Activated CD4-positive, CD25-positive, alpha-beta regulatory T cell treated with anti-CD3 and anti-CD28 coated beads, Interleukin-2, amount 50 U/mL, for 24 hours (primary cell): ENCODE results near the gene ZGPAT.

ENCODE experiments used
- ATAC-seq, 2 donors: fragments of 150-1000 bp; cut with Tn5 transposase; one replicate each; pipeline ENCODE4 v1.10.0; 2021; ENCODE audit warnings: mild to moderate bottlenecking in 1 of 2, moderate library complexity in 1 of 2

The ZGPAT gene

DNA sequence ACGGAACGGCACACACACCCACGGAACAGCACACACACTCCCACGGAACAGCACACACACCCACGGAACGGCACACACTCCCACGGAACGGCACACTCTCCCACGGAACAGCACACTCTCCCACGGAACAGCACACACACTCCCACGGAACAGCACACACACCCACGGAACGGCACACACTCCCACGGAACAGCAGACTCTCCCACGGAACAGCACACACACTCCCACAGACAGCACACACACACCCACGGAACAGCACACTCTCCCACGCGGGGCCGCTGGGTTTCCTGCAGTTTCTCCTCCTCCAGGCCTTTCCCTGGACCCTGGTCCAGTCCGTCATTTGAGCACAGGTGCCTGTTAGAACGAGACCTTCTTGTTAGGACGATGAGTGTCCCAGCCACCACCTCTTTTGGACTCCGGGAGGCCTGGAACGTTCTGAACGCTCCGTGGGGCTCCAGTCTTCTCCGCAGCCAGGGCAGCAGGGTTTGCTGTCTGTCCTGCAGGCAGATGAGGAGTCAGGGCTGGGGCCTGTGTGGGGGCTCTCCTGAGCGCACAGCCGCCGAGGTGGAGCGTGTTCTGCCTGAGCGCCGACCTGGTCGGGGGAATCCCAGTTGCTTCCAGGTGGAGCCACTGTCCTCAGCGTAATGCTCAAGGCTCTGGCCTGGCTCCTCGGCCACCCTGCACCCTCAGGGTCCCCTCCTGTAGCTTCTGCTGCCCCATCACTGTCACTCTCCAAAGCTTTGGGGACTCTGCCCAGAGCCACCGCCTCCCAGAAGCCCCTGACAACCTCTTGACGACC is 29.0 kb upstream of the ZGPAT start:
- ATAC-seq = no peak

DNA sequence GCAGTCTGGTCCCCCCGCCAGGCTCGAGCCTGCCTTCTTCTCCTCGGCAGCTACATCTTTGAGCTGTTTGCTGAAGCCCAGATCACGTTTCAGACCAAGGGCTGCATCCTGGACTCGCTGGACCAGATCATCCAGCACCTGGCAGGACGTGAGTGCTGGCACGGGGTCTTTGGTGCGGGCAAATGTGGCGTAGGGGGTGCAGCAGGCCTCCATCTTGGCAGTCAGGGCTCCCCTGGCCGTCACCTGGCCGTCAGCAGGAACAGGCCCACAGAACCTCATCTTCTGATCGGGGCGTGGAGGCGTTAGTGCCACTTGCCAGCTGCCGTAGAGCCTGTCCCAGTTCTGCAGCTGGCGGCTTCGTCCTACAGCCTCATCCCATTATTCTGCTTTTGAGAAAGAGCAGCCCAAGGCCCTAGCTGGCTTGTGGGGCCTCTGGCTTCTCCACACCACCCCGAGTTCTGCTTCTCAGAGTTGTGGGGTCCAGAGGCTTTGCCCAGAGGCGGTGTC is 28.0 kb upstream of the ZGPAT start:
- no peak for ATAC-seq

DNA sequence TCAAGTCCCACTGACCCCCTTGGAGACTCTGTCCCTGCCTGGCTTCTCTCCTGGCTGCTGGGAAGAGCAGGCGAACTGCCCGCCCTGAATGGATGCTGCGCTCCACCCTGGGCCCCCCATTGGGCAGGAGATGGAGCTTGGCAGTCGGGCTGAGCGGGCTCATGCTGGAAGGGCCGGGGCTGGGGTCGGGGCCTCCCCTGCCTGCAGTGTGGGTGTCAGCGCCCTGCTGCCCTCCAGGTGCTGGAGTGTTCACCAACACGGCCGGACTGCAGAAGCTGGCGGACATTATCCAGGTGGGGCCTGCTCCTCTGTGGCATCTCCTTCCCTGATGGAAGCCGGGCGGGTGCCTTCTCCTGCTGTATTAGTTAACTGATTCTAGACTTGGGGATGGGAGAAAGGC is 27.4 kb upstream of the ZGPAT start:
- ATAC-seq = no peak

DNA sequence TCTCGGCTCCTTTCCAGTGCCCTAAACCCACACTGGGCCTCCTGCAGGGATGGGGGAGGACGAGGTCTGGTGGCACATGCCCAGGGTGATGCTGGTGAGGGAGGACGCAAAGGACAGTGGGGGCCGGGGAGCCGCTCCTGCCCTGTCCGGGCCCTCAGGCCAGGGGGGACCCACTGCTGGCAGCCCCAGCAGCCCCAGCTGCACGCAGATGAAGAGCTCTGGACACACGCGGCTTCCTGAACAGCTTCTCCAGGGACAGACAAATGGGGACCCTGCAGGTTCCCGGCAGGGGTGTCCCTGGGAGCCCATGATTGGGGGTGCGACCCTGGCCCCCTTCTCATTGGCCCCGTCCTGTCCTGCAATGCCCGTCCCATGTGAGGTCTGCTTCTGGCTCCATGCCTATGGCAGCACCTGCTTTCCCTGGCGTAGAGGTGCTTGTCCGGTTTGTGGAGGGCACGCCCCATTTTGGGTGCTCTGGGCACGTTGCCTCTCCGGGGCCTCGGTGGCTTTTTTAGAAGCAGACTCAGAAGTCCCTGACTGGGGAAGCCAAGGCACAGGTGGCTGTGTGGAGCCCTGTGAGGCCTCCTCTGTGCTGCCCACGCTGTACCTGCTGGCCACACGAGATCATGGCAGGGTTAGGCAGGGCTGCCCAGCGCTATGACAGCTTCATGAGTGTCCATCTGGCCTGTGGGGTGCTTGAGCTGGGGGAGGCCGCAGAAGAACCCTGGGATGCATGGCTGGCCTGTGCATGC is 26.8 kb upstream of the ZGPAT start:
- ATAC-seq = no peak

DNA sequence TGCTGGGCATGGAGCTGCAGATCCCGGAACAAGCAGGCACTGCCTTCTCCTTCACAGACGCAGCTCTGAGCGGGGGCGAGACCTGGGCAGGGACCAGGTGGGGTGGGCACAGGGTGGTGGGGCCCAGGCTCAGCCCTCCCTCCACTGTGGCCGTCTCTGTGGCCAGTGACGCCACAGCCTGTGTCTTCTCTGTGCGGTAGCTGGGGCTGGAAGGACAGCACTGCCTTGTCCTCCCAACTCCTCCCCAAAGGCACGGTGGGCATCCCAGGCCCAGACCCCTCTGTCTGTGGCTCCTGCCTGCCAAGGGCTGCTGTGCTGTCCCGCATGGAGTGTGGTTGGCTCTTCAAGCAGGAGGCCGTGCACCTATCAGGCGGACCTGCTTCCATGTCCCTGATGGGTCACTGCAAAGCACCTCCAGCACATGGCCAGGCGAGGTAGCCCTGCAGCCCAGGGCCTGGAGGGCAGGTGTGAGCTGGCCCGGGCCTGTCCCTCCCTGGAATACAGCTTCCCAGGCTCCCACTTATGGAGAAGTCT is 26.2 kb upstream of the ZGPAT start:
- ATAC-seq = no peak

DNA sequence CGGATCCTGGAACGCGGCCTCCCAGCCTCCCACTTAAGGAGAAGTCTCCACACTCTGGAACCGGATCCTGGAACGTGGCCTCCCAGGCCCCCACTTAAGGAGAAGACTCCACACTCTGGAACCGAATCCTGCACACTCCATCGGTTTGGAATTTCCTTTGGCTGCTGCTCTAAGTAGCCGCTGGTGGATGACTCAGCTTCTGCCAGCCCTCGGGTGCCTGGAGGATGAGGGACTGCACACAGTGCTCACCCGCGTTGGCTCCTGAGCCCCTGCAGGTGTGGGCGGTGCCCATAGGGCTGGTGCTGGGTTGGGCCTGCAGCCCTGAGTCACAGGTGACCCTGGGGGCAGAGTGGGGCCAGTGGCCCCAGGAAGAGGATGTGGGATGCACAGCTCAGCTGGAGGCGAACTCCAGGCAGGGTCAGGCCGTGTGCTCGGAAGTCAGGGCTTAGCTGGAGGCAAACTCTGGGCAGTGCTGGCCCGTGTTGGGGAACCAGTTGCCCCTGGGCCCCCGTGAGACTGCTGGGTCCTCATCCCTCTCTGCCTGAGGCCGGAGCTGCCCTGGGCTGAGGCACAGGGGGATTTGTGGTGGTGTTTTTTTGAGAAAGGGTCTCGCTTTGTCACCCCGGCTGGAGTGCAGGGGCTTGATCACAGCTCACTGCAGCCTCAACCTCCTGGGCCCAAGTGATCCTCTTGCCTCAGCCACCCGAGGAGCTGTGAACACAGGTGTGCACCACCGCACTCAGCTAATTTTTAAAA is 25.3 kb upstream of the ZGPAT start:
- peak in 1 of 2 donors; percentile 28 for ATAC-seq

DNA sequence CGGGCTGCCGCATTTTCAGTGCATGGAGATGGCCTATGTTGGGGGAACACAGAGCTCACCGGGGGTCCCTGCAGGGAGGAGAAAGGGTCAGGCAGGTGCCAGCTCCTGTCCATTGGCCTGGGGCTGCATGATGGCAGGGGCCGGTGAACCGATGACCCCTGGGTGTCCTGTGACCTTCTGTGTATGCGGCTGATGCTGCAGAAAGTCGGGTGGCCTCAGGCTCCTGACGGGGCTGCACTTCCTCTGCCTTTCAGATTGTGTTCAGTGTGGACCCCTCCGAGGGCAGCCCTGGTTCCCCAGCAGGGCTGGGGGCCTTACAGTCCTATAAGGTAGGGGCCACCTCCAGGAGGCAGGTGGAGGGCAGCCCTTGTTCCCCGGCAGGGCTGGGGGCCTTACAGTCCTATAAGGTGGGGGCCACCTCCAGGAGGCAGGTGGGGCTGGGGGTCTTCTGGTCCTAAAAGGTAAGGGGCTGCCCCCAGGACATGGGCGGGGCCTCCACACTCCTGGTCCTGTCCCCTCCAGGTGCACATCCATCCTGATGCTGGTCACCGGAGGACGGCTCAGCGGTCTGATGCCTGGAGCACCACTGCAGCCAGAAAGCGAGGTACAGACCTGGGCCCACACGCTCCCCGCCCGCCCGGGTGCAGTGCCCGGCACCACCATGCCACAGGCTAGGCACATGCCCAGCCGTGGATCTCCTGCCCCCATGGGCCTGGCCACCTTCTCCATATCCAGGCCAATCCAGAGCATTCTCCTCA is 22.4 kb upstream of the ZGPAT start:
- ATAC-seq = no peak

DNA sequence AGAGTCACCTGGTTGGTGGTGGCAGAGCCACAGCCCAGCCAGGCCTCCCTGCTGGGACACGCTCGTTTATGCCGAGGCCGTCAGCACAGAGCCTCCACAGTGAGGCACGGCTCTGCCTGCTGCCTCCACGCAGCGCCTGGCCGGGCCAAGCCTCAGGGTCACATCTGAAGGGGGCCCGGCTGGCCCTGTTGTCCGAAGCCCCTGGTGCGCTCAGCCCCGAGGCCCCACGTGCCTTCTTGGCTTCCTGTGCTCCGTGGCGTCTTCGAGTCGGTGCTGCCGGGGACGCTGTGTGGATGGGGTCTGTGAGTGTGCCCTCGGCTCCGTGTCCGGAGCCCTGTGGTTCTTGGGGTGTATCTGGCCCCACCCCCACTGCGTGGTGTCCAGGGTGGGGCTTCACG is 21.7 kb upstream of the ZGPAT start:
- no peak for ATAC-seq

DNA sequence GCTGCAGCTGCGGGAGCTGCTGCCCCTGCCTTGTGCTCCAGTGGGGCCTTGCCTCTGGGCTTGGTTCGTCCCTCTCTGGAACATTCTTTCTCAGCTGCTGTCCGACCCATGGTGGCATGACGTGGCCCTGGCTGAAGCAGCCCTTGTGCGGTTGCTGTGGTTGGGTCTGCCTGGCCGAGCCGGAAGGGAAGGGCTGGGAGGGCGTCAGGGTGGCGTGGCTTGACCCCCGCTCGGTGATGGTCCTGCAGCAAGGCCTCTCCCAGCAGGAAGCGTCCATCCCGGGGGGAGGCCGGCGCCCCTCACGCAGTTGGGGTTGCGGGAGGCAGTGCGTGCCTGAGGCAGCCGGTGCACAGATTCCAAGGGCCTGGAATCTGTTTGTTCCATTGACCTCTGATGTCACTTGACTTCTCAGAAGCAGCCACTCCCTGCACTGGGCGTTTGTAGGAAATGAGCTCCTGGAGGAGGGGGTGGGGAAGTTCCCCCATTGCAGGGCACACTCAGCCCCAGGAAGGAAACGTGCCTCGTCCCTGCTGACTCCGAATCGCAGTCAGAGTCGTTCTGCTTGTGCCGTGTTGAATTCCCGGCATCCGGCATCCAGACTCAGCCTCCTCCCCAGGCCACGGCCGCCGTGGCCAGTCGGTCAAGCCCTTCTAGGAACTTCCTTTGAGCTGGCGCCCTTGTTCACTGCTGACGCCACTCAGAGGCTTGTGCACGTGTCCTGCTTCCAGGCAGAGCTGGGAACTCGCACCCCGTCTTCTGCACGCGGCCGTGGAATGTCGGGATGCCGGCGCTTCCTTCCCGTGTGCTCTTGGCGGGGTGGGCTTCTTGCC is 21.1 kb upstream of the ZGPAT start:
- ATAC-seq = peak; percentile 46 to 58

DNA sequence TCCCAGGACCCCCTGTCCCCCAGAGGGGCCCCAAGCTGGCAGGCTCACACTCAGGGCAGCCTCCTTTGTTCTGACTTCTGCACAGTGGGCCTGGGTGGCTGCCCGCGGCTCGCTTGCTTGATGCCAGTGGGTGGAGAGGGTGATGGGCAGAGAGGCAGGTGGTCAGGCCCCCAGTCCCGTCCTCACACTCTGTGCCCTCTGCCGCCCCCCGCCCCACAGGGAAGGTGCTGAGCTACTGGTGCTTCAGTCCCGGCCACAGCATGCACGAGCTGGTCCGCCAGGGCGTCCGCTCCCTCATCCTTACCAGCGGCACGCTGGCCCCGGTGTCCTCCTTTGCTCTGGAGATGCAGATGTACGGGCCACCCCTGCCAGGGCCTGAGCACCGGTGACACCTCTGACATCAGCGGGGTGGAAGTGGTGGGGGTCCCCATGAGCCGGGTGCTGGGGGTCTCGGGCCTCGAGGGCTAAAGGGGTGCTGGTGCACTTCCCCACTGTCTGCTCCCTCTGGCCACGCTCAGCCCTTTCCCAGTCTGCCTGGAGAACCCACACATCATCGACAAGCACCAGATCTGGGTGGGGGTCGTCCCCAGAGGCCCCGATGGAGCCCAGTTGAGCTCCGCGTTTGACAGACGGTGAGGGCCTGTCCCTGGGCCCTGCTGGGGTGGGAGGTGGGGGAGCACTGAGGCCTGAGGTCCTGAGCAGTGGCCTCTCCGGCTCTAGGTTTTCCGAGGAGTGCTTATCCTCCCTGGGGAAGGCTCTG is 20.2 kb upstream of the ZGPAT start:
- ATAC-seq = no peak

DNA sequence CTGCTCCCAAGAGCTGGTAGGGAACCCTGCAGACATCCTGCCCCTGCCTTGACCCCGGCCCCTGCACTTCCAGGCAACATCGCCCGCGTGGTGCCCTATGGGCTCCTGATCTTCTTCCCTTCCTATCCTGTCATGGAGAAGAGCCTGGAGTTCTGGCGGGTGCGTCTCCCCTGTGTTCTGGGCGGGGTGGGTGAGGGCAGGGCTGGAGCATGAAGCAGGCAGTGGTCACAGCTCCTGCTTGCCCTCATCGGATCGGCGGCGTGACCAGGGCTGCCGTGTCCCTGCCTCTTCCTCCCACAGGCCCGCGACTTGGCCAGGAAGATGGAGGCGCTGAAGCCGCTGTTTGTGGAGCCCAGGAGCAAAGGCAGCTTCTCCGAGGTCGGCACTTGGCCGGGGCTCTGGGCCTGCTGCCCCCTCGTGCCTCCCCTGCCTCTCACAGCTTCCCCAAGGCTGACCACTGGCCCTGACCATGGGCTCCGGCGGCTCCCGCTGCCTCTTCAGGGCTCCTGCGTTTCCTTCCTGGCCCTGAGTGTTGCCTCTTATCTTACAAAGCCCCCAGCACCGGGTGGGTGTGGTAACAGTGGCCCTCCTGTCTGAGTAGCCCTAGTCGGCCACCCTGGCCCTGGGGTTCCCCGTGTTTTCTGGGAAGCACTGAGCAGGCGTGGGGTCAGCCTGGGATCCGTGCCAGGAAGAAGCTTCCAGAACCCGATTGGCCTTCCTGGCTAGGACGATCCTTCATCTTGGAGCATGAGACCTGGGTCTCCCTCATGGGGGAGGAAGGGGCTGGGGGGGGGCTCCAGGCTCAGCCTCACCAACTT is 19.4 kb upstream of the ZGPAT start:
- ATAC-seq = no peak

DNA sequence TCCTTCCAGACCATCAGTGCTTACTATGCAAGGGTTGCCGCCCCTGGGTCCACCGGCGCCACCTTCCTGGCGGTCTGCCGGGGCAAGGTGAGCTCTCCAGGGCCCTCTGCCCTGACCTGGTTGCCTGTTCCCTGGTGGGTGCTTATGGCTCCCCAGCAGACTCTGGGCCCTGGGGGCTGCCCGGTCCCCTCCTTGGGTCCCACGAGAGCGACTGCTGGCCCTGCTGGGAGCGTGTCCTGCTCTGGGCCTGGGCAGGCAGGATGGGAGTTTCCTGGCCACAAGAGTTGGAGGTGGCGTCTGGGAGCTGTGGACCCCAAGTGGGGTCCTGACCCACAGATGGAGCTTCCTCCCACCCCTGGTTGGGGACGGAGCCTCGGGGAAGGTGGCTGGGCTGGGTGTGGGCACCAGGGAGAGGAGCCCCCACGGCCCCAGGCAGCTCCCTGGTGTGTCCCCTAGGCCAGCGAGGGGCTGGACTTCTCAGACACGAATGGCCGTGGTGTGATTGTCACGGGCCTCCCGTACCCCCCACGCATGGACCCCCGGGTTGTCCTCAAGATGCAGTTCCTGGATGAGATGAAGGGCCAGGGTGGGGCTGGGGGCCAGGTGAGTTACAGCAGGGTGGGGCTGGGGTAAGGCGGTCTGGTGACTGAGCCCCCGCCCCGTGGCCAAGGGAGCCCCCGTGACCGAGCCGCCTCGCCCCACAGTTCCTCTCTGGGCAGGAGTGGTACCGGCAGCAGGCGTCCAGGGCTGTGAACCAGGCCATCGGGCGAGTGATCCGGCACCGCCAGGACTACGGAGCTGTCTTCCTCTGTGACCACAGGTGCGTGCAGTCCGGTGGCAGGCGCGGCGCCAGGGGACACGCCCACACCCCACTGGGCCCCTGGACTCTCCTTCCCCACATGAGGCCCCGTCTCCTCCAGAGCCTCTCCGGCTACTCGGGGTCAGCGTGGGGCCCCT is 18.5 kb upstream of the ZGPAT start:
- no peak for ATAC-seq

DNA sequence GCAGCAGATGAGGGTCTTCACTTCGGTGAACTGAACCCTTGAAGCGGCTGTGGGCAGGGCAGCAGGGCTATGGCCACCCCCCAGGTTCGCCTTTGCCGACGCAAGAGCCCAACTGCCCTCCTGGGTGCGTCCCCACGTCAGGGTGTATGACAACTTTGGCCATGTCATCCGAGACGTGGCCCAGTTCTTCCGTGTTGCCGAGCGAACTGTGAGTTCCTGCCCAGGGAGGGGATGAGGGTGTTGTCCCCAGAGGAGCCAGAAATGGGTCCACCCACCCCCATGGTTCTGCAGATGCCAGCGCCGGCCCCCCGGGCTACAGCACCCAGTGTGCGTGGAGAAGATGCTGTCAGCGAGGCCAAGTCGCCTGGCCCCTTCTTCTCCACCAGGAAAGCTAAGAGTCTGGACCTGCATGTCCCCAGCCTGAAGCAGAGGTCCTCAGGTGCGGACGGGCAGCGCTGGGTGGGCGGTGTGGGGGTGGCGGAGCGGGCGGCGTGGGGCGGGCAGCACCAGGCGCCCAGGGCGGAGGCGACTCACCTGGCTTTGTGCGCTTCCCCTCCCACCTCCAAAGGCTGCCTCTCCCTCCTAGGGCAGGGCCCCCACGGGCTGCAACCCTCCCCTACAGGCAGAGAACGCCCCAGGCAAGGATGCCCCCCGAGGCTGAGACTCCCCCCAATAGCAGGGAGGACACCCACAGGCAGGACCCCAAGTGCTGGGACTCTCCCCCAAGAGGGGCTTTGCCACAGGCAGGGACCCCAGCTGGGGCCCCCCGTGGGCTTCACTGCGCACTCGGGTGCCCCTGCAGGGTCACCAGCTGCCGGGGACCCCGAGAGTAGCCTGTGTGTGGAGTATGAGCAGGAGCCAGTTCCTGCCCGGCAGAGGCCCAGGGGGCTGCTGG is 17.6 kb upstream of the ZGPAT start:
- ATAC-seq = no peak

DNA sequence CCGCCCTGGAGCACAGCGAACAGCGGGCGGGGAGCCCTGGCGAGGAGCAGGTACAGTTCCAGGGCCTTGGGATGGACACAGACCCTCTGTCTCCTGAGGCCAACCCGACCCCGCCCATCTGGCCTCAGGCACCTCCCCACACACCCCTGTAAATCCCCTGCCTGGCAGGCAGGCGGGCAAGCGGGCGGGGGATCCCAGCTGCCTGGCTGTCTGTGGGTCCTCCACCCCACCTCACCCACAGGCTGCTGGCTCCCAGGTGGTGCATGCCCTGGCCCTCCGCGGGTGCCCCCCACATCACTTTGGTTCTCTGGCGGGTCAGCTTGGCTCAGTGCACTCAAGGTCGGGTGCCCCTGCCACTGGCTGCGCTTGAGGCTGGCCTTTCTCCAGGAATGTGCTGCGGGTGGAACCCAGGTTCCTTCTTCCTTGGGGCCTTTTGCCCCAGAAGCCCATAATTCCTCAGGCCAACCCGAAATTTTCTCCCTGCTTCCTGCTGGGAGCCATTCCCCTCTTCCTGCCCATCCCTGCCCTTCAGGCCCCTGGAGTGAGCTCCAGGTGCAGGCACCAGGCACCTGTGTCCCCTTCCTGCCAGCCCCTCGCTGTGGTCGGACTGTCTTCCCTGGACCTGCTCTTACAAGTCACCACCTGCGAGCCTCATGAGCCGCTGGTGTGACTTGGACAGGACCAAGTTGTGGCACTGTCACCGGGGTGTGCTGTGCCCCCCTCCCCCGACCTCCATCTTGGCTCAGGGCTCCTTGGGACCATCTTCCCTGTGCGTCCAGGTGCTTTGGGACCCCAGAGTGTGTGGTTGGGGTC is 16.7 kb upstream of the ZGPAT start:
- no peak for ATAC-seq

DNA sequence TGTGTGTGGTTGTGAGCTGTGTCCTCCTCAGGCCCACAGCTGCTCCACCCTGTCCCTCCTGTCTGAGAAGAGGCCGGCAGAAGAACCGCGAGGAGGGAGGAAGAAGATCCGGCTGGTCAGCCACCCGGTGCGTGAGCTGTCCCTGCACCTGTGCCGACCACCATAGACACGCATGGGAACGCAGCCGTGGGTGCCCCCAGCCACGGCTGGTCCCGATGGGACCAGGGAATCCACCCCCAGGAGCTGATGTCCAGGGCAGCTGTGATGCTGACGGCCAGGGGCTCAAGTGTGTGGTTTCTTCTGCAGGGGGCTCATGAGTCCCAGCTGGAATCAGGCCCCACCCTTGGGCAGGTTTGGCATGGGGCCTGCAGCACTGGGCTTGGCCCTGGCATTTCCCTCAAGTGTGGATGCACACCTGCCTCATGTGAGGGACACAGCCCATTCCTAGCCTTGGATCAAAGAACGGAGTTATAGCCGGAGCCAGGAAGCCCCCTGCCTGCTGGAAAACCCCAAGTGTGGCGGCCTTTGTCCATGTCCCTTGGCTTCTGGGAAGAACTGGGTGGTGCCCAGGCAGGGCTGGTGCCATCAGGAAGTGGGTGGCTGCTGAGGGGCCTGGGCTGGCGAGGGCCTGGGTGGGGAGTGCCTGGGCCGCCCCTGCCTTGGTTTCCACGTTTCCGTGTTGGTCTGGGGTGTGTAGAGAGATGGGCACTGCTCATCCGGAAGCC is 16.0 kb upstream of the ZGPAT start:
- ATAC-seq = no peak
